Stimulated activated CD4-positive, alpha-beta T cell treated with anti-CD3 and anti-CD28 coated beads, Interleukin-2, amount 100 ng/mL, for 4 hours (primary cell): Measurements from ENCODE around the gene DHRS13.
A peak's percentile ranks its signal among the peaks of the same experiment; 100 is the strongest.
"Not testable (repeated sequence)": the region's sequence is repeated elsewhere in the genome, so short reads cannot be mapped to it uniquely, and the experiment has no call there.

Source experiments
- DNase-seq: peaks from one replicate; pipeline ENCODE4 v3.0.0-alpha.2; 2020; ENCODE audit warnings: low read depth

Gene DHRS13

DNA sequence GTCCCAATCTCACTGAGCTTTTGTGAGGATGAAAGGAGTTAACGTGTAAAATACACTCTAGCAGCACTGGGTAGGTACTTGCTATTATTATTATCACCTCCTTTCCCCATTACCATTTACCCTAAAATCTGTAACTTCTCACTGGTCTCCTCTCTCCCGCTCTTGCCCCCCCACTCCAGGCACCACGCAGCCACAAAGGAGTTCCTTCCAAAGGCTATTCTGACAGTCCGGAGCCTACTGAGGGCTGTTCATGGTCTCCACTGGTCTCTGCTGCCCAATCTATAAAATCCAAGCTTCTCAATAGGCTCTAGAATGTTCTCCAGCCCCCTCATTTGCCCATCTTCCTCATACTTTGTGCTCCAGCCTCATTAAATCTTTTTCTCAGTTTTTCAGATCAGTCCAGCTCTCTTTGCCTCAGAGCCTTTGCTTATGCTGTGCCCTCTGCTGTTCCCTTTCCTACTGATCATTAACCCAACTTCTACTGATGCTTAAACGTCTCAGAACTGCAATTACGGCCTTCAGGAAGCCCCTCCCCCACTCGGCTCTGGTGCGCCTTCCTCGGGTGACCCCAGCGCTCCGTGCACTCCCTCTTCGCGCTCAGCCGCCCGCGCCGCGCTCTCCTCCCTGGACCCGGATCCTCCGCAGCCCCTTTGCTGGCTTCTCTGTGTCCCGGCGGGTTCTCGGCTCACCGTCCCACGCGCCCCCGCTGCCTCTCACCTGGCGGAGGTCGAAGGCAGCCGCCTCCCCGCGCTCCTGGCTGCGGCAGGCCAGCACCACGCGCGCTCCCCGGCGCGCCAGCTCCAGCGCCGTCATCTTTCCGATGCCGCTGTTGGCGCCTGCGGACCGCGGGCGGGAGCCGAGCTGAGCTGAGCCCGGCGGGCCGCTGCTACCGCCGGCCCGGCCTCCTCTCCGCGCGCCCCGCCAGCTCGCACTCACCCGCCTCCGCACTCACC, 737 bp downstream of the DHRS13 start:
- peak; percentile 33 for DNase-seq

DNA sequence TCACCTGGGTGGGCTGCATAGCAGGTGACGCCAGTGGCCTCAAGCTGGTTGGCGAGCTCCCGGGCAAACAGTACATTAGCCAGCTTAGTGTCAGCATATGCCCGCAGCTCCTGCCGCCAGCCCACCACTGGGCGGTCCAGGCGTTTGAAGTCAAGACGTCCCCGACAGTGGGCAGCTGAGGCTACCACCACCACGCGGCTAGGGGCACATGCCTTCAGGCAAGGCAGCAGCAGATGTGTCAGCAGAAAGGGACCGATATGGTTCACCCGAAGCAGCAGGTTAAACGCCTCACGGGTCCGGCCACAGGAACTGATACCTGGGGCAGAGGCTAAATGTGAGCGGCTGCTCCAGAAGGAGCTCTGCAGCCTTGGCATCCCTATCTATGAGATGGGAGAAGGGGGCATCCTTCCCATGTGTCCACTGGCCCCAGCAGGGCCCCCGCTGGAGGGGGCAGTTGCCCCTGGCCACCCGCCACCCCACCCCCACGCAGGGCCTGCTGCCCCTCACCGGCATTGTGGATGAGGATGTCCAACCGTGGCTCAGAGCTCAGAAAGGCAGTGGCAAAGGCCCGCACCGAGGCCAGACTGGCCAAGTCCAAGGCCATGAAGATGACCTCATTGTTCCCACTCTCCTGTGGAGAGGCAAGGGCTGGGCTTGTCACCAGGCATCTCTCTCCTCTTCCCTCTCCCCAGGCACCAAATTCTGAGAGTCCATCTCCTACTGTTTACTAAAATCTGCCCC, 1.7 kb downstream of the DHRS13 start:
- DNase-seq, result no peak

DNA sequence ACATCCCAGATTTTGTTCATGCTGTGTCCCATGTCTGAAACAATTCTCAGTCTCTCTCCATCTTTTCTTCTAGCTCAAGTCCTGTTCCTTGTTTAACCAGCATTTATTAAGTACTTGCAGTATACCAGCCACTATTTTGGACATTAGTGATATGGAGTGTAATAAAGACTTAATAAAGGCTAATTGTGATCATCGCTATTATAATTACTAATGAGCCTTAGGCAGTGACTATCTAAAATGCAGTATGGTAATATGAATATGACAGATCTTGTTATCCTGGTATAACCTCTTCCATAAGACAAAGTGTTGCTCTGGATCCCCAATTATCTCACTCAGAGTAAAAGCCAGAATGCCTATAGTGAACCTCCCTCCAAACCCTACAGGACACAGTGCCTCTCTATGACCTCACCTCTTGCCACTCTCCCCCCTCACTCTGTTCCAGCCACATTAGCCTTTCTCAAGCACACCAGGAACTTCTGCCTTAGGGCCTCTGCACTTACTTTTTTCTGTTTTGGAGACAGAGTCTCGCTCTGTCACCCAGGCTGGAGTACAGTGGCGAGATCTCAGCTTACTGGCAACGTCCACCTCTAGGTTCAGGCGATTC, 3.6 kb downstream of the DHRS13 start:
- no peak for DNase-seq

DNA sequence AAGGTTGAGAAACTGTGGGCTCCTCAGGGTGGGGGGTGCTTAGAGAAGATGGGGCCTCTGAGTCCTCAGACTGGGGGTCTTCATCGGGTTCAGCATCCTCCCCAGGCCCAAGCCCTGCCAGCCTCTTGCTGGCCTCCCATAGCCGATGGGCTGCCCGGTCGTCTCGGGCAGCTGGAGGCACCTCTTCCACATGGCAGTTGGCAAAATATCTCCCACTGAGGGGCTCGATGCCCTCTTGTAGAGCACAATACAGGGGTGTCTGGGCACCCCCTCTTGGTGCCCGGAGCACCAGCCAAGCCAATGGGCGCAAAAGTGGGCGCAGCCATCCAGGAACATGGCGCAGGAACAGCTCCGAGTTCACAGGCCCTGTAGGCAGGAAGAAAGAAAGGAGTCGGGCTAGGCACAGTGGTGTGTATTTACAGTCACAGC, 4.3 kb downstream of the DHRS13 start:
- no peak for DNase-seq

DNA sequence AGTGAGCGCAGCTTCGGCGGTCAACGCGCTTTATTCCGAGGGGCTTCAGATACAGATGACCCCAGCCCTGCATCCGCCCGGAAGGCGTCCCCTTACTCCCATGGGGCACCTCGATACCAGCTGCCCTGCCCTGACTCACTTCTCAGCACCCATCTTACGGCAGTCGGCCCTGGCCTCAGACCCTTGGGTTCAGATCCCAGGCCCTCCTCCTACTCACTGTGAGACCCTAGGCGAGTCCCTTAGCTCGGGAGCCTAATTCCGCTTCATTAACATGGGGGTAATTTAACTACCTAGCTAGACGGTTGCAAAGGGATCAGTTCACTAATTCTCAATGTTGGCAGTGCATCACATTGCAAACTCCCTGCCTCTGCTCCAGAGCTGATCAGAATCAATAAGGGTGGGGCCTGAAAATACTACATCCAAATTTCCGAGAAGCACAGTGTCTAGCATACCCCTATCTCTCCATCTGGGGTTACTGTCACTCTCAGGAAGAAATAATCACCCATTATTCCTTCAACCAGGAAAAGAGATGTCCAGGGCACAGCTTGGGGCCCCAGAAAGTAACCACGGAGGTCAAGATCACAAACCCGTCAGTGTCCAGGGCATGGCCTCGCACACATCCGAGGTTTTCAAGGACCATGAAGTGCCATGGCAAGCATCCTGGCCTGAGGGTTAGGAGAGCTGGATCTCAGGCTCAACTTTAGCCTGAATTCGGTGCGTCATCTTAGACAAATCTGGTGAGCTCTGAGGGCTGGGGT, 4.9 kb downstream of the DHRS13 start:
- no peak for DNase-seq

DNA sequence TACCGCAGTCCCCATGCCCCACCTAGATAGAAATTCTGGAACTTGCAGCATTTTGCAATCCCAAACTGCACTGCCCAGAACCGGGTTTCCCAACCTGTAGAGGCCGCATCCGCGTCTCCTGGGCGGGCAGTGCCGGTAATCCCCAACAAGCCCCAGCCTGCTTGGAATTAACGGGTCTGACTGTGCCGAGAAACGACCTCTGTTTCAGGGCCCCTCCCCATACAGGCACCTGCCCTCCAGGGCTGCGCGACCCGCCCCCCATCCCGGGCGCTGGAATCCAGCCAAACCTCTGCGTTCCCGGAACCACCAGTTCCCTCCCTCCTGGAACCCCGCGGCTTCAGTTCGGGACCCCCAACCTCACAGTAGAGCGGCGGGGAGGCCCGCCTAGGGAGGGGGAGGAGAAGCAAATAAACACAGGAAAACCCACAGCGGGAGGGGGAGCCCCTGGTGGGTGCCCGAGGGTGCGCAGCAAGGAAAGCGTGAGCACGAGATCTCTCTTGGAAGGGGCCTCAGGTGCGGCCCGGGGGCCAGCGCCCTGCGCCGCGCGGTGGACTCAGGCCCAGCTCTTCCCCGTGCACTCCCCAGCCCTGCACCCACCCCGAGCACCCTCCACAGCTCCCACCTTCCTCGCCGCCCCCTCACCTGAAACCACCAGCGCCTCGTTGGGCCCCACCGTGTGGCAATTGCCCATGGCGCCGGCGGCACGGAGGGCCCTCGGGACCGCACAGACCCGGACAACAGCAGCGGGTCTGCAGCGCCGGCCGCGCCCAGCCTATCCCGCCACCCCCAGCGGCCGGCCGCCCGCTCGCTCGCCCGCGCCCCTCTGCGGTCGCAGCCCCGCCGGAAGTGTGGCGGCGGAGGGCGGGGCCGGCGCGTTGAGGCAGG, 5.8 kb downstream of the DHRS13 start, which contains the start of gene FLOT2:
Gene FLOT2 (minus strand): TSS at position 850 of the 885 bp plus-strand sequence. CDS start 159 bp downstream, at position 691.
- peak; percentile 38 for DNase-seq

DNA sequence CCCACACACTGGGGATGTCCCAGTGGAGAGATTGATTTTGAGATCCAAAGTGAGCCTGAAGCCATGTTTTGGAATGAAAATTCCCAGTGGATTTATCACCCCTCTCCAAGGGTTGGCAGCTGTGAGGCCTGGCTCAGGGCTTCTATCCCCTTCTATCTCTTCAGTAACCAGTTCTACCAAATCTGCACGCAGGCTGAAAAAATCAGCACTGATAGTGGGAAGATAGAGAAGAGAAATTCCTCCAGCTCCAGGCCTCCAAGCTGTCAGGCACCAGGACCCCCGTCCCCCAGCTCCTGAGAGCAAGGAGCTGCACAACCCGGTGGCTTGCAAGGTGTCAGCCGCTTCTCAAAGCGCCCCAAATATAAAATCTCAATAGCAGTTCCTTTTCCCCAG, 6.4 kb downstream of the DHRS13 start:
- no peak for DNase-seq

DNA sequence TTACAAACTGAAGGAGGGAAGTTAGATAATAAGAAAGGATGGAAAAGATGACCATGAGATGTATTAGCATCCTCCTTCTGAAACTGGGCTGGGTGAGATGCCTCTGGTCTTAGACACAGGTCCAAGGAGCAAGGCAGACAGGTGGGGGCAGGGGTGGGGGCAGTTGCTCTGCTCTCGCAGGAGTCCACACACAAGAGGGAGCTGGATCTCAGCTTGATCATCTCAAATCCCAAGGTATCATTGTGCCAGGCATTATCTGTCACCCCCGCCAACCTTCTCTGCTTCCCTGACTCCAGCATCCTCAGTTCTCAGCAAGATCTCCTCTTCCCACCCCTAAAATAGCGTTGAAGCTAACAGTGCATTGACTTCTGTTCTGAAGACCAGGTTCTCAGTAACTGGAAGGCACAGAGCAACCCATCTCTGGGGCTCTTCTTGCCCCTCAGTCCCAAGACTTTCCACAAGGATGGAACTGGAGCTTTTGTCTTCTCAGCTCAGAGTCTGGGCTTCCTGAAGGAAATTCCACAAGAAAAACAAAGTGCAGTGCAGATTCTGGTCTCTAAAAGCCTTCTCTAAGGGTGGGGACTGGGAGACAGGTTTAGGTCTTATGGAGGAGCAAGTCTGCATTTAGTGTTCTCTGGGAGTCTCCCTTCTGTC, 7.0 kb downstream of the DHRS13 start:
- no peak for DNase-seq

DNA sequence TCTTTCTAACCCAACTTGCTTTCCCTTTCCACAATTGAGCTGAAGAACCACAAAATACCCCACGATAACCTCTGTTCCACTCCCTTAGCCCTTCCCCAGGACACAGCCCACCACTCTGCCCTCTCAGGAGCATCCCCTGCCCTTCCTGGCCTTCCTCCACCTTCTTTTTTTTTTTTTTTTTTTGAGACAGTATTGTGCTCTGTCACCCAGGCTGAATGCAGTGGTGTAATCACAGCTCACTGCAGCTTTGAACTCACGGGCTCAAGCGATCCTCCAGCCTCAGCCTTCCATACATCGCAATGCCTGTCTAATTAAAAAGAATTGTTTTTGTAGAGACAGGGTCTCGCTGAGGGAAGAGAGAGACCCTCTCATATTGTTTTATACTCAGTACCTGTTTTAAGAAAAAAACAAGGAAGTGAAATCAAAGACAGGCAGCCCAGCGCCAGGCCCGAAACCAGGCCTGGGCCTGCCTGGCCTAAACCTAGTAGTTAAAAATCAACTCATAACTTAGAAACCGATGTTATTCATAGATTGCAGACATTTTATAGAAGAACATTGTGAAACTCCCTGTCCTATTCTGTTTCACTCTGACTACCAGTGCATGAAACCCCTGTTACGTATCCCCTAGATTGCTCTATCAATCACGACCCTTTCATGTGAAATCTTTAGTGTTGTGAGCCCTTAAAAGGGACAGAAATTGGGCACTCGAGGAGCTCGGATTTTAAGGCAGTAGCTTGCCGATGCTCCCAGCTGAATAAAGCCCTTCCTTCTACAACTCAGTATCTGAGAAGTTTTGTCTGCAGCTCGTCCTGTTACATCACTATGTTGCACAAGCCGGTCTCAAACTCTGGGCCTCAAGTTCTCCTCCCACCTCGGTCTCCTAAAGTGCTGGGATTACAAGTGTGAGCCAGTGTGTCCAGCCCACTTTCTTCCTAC, 9.4 kb downstream of the DHRS13 start:
- DNase-seq, result not testable (repeated sequence)

DNA sequence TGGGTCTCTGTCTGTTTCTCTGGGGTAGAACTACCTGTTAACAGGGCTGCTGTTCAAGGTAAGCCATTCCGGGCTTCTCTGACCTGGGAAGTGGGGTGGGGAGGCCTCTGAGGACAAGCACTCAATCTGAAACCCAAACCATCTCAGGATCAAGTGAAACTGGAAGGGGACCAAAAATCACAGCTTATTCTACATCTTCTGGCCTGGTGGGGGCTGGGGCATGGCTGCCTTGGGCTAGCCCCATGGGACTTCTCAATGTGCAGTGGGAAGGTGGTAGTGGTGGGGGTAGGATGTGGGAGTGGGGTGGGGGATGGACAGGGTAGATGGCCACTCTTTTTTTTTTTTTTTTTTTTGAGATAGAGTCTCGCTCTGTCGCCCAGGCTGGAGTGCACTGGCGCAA, 10.9 kb downstream of the DHRS13 start:
- DNase-seq, result no peak

DNA sequence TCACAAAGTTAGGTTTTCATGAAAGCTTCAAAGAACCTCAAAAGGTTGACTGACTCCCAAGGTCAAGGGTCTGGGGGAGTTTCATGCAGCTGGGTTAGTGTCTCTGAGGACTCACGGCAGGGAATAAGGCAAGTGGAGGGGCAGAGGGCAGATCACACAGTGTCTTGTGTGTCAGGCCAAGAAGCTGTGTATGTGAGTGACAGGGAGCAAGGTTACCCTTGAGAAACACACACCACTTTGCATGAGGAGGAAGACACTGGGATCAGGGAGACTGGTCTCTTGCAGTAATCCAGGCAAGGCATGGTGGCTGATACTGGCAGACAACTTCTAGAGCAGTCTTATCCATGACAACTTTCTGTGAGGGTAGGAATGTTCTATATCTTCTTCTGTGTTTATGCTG, 11.7 kb downstream of the DHRS13 start:
- DNase-seq, result no peak

DNA sequence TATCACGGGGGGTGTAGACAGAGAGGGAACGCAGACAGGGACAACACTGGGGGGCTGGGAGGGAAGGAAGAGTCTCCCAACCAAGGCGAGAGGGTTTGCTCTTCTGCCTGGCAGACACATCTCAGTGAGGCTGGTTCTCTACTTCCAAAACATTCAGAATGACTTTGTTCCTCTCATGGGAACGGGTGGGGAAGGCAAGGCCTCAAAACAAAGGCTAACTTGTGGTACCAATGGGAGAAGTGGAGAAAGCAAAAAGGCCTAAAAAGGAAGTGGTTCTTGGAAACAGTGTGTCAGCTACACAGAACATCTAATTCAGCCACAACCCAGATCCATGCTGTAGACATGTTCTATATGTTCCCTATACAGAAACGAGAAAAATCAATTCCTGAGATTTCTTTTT, 12.9 kb downstream of the DHRS13 start:
- no peak for DNase-seq

DNA sequence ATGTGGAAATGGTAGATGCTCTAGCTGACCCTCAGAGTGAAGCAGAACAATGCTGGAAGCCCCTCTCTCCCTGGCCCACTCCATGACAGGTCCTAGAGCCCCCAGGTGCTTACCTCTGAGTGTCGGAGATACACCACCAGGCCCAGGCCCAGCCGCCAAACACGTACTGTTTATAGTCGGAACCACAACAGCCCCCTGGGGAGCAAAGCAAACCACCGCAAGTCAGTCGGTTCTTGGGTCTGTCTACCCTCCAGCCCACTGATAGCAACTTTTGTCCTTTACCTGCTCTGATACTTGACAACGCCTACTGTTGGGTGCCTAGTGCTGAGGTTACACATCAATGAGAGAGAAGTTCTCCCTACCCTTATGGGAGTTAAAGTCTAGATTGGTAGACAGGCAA, 14.0 kb downstream of the DHRS13 start:
- no peak for DNase-seq

DNA sequence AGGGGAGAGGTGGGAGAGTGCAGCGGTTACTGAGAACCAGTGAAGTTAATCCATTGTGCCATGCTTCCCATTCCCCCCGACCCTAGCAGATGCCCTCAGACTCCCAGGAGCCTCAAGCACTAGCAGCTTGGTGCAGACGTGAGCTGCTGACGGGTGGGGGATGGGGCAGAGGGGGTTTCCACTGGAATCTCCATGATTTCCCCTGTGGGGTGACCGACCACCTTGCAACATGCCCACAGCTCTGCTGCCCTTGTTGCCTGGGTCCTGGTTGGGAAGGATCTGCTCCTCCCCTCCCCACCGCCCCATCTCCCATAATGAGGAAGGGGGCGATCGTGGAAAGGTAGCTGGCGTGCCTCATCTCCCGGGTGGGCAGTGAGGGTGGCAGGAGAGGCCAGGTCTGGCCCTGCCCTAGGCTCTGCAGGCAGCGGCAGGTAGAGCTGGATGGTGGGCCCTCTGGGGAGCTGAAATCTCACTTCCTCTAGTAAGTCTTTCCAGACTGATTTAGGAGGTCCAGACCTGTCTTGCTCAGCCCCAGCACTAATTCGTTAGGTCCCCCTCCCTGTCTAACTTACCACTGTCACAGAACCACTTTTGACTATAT, 14.9 kb downstream of the DHRS13 start:
- DNase-seq, result no peak

DNA sequence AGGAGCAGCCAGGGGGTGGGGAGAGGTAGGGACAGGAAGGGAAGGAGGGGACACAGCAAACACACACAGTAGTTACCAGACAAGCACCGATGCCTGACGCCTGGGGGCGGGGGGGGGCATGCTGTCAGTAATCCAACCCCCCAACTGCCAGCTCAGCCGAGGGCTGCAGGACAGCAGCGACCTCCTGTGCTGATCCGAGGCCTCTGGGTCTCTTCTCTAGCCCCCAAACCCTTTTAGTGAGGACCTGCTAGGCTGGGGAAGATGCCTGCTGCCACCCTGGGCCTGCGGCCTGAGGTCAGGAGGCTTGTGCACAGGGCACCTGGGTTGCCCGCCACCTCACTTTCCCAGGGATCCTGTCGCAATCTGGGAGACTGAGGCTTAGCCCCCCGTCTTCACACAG, 16.9 kb downstream of the DHRS13 start:
- no peak for DNase-seq

DNA sequence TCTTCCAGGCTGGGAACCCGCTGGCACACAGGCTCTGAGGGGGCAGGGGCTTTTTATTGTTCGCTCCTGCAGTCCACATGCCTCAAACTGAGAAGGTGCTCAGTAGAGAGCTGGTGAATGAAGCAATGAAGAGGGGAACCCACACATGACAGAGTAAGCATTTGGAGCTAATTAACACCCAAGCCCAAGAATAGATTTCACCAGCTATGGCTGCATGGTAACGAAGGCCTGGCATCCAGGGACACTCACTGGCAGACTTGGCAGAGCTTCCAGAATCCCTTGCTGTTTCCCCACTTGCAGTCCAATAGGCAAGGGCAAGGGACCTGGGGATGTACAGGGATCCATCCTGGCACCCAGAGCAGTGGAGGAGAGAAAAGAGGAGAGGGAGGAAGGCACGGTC, 17.5 kb downstream of the DHRS13 start:
- no peak for DNase-seq

DNA sequence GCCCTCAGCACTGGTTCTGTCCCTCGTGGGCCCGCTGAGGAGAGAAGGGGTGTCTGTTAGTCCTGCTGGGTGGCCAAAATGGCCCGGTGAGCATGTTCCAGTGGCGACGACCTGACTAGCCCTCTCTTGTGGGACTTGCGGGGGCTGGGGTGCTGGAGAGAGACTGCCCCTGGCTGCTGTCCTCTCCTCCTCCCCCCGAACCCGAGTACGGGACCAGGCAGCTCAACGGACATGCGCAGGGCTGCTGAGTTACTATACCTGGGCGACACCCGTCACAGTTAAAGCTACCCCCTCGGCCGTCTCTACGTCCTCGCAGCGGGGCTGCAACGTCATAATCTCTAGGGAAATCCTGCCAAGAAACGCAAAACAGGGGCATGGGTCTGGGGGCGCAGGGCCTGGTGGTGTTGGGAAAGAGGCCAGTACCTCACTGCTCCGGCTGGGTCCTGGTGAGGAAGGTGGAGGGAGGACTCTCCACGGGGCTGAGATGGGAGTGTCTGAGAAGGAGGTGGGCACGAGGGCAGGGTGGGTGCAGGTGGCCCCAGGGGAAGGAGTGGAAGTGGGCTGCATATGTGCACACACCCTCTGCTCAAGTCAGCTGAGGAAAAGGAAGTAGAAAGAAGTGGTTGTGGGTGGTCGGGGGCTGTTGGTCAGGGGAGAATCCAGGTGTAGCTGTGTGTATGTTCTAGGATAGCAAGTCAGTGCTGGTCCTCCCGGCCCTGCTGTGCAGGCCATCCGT, 18.7 kb downstream of the DHRS13 start:
- no peak for DNase-seq
